ENCODE data around the gene CDC42EP5. TPM values are rescaled to one million over a fixed set of nuclear protein-coding genes. Genes with fewer than 3 reads are reported as not detected.
"Not testable (repeated sequence)": the region's sequence is repeated elsewhere in the genome, so short reads cannot be mapped to it uniquely, and the experiment has no call there.

Gene CDC42EP5
- total and polyA plus RNA-seq, 7 experiments from 2014 or later = not detected

GRCh38 chr19:54509200-54509940 is 36.3 kb upstream of the CDC42EP5 start:
- peaks cover 7 to 22% (median 21%) of the 10 kb centered on the region in 5 donors for H3K27me3 Mint-ChIP-seq
- DNase-seq; H3K9me3 Mint-ChIP-seq; H3K4me3 ChIP-seq (ENCODE audit: low read length); H3K36me3 Mint-ChIP-seq; H3K27me3 ChIP-seq (ENCODE audit: control insufficient read depth in 2 of 2, insufficient read depth in 2 of 2, low read length in 2 of 2); H3K4me3 Mint-ChIP-seq; H3K9me3 ChIP-seq (ENCODE audit: control insufficient read depth in 2 of 3, low read length in 3 of 3); H3K27ac ChIP-seq (ENCODE audit: low read depth, low read length); H3K36me3 ChIP-seq (ENCODE audit: control insufficient read depth in 2 of 3, insufficient read depth in 3 of 3, low read length in 3 of 3); POLR2A ChIA-PET; H3K27ac Mint-ChIP-seq: not testable (repeated sequence)
- intact Hi-C loops (cut with micrococcal nuclease) = loop anchor here (5.0 kb wide), 1 partner anchor 147 kb away; the partner anchor contains the start of gene LAIR1 (in 2 of the 2)
- peaks cover 0 to 15% of the 10 kb centered on the region in 2 donors for H3K4me1 ChIP-seq (ENCODE audit: control insufficient read depth in 2 of 2, insufficient read depth in 2 of 2, low read length in 2 of 2)
- peaks cover 0 to 27% (median 4%) of the 10 kb centered on the region in 7 donors for H3K4me1 Mint-ChIP-seq
- peak; percentile 77 for ATAC-seq
- CTCF ChIA-PET = interaction anchor here (0.6 kb wide), 1 partner anchor 28 kb away, joined by 4 read pairs; no protein-coding TSS in a partner anchor

GRCh38 chr19:54508487-54508886 is 35.4 kb upstream of the CDC42EP5 start:
- H3K4me3 Mint-ChIP-seq; POLR2A ChIA-PET; ATAC-seq; H3K9me3 ChIP-seq (ENCODE audit: control insufficient read depth in 2 of 3, low read length in 3 of 3); H3K9me3 Mint-ChIP-seq; DNase-seq; H3K36me3 Mint-ChIP-seq; H3K27ac Mint-ChIP-seq; H3K27me3 ChIP-seq (ENCODE audit: control insufficient read depth in 2 of 2, insufficient read depth in 2 of 2, low read length in 2 of 2); H3K27ac ChIP-seq (ENCODE audit: low read depth, low read length); H3K4me3 ChIP-seq (ENCODE audit: low read length); H3K36me3 ChIP-seq (ENCODE audit: control insufficient read depth in 2 of 3, insufficient read depth in 3 of 3, low read length in 3 of 3): not testable (repeated sequence)
- CTCF ChIA-PET = interaction anchor here (0.9 kb wide), 1 partner anchor 23 kb away, joined by 3 read pairs; no protein-coding TSS in a partner anchor
- intact Hi-C loops (cut with micrococcal nuclease) = loop anchor here (5.0 kb wide), 1 partner anchor 146 kb away; the partner anchor contains the start of gene LAIR1 (in 2 of the 2)
- Mint-ChIP-seq H3K4me1 (peaks cover 0 to 27% (median 4%) of the 10 kb centered on the region in 7 donors), H3K27me3 (peaks cover 7 to 22% (median 18%) of the 10 kb centered on the region in 5 donors)
- H3K4me1 ChIP-seq (ENCODE audit: control insufficient read depth in 2 of 2, insufficient read depth in 2 of 2, low read length in 2 of 2) = peaks cover 0 to 15% of the 10 kb centered on the region in 2 donors

- H3K4me1 ChIP-seq (ENCODE audit: control insufficient read depth in 2 of 2, insufficient read depth in 2 of 2, low read length in 2 of 2) = peaks cover 0 to 15% of the 10 kb centered on the region in 2 donors
These were observed 34.7 kb upstream of the CDC42EP5 start for GRCh38 chr19:54507824-54508223.

GRCh38 chr19:54507038-54507717 is 34.1 kb upstream of the CDC42EP5 start:
- ATAC-seq = peak; percentile 49
- DNase-seq; H3K9me3 Mint-ChIP-seq; CTCF ChIA-PET; H3K4me3 ChIP-seq (ENCODE audit: low read length); POLR2A ChIA-PET; H3K36me3 Mint-ChIP-seq; H3K9me3 ChIP-seq (ENCODE audit: control insufficient read depth in 2 of 3, low read length in 3 of 3); H3K27me3 ChIP-seq (ENCODE audit: control insufficient read depth in 2 of 2, insufficient read depth in 2 of 2, low read length in 2 of 2); H3K27ac ChIP-seq (ENCODE audit: low read depth, low read length); H3K36me3 ChIP-seq (ENCODE audit: control insufficient read depth in 2 of 3, insufficient read depth in 3 of 3, low read length in 3 of 3); H3K27ac Mint-ChIP-seq: not testable (repeated sequence)
- intact Hi-C loops (cut with micrococcal nuclease) = loop anchor here (5.0 kb wide), 1 partner anchor 145 kb away; the partner anchor contains the start of gene LAIR1 (in 2 of the 2)
- peaks cover 0 to 33% (median 8%) of the 10 kb centered on the region in 7 donors for H3K4me1 Mint-ChIP-seq
- peaks cover 0 to 15% of the 10 kb centered on the region in 2 donors for H3K4me1 ChIP-seq (ENCODE audit: control insufficient read depth in 2 of 2, insufficient read depth in 2 of 2, low read length in 2 of 2)
- H3K27me3 Mint-ChIP-seq = peaks cover 7 to 21% (median 10%) of the 10 kb centered on the region in 5 donors
- peak overlapping the region in 2 of 10 donors; percentile 12 to 51 for H3K4me3 Mint-ChIP-seq

More at GRCh38 chr19:54507824-54508223, 34.7 kb upstream of the CDC42EP5 start:
- no peak overlapping the region for H3K4me3 ChIP-seq (ENCODE audit: low read length)
- ChIA-PET POLR2A (no interaction called here), CTCF (interaction anchor here (0.6 to 0.9 kb wide), 2 partner anchors 22 to 27 kb away, joined by 3 to 4 read pairs; no protein-coding TSS in a partner anchor)
- peaks cover 0 to 2% (median 0%) of the 10 kb centered on the region in 11 donors for H3K9me3 Mint-ChIP-seq
- no peak overlapping the region for H3K27ac ChIP-seq (ENCODE audit: low read depth, low read length)
- peak overlapping the region in 3 of 9 donors; percentile 5 to 54 (median 30) for H3K27ac Mint-ChIP-seq
- H3K27me3 Mint-ChIP-seq = peaks cover 7 to 16% (median 11%) of the 10 kb centered on the region in 5 donors
- no peak overlapping the region for H3K4me3 Mint-ChIP-seq
- H3K36me3 Mint-ChIP-seq = peaks cover 0 to 4% (median 0%) of the 10 kb centered on the region in 5 donors
- ATAC-seq (no peak), DNase-seq (no peak)
- H3K27me3 ChIP-seq (ENCODE audit: control insufficient read depth in 2 of 2, insufficient read depth in 2 of 2, low read length in 2 of 2) = no peaks in the 10 kb centered on the region
- peaks cover 0 to 27% (median 4%) of the 10 kb centered on the region in 7 donors for H3K4me1 Mint-ChIP-seq
- H3K36me3 ChIP-seq (ENCODE audit: control insufficient read depth in 2 of 3, insufficient read depth in 3 of 3, low read length in 3 of 3) = no peaks in the 10 kb centered on the region
- intact Hi-C loops (cut with micrococcal nuclease) = loop anchor here (5.0 kb wide), 1 partner anchor 146 kb away; the partner anchor contains the start of gene LAIR1 (in 2 of the 2)
- no peaks in the 10 kb centered on the region for H3K9me3 ChIP-seq (ENCODE audit: control insufficient read depth in 2 of 3, low read length in 3 of 3)

GRCh38 chr19:54506079-54506478 is 33.0 kb upstream of the CDC42EP5 start:
- peaks cover 0 to 33% (median 8%) of the 10 kb centered on the region in 7 donors for H3K4me1 Mint-ChIP-seq
- no peak overlapping the region for H3K27ac ChIP-seq (ENCODE audit: low read depth, low read length)
- peak overlapping the region in 1 of 10 donors; percentile 6 for H3K4me3 Mint-ChIP-seq
- no peak for ATAC-seq
- no peak for DNase-seq
- peak overlapping the region in 1 of 9 donors; percentile 74 for H3K27ac Mint-ChIP-seq
- no peaks in the 10 kb centered on the region for H3K36me3 ChIP-seq (ENCODE audit: control insufficient read depth in 2 of 3, insufficient read depth in 3 of 3, low read length in 3 of 3)
- peaks cover 0 to 4% (median 0%) of the 10 kb centered on the region in 5 donors for H3K36me3 Mint-ChIP-seq
- H3K9me3 ChIP-seq (ENCODE audit: control insufficient read depth in 2 of 3, low read length in 3 of 3) = no peaks in the 10 kb centered on the region
- peaks cover 7 to 22% (median 9%) of the 10 kb centered on the region in 5 donors for H3K27me3 Mint-ChIP-seq
- H3K9me3 Mint-ChIP-seq = peaks cover 0 to 2% (median 0%) of the 10 kb centered on the region in 11 donors
- H3K27me3 ChIP-seq (ENCODE audit: control insufficient read depth in 2 of 2, insufficient read depth in 2 of 2, low read length in 2 of 2) = no peaks in the 10 kb centered on the region
- H3K4me3 ChIP-seq (ENCODE audit: low read length) = no peak overlapping the region
- H3K4me1 ChIP-seq (ENCODE audit: control insufficient read depth in 2 of 2, insufficient read depth in 2 of 2, low read length in 2 of 2) = peaks cover 0 to 15% of the 10 kb centered on the region in 2 donors
- POLR2A ChIA-PET = no interaction called here
- intact Hi-C loops (cut with micrococcal nuclease) = loop anchor here (5.0 kb wide), 1 partner anchor 144 kb away; the partner anchor contains the start of gene LAIR1 (in 2 of the 2)
- CTCF ChIA-PET = interaction anchor here (0.6 kb wide), 1 partner anchor 684 kb away, joined by 3 read pairs; no protein-coding TSS in a partner anchor

- H3K4me3 ChIP-seq (ENCODE audit: low read length); CTCF ChIA-PET: not testable (repeated sequence)
- intact Hi-C loops (cut with micrococcal nuclease) = loop anchor here (5.0 kb wide), 1 partner anchor 143 kb away; the partner anchor contains the start of gene LAIR1 (in 2 of the 2)
These were observed 32.4 kb upstream of the CDC42EP5 start for GRCh38 chr19:54505542-54505941.

More at GRCh38 chr19:54505542-54505941, 32.4 kb upstream of the CDC42EP5 start:
- ATAC-seq; H3K36me3 Mint-ChIP-seq; DNase-seq; H3K27ac ChIP-seq (ENCODE audit: low read depth, low read length); H3K9me3 Mint-ChIP-seq; H3K9me3 ChIP-seq (ENCODE audit: control insufficient read depth in 2 of 3, low read length in 3 of 3); H3K36me3 ChIP-seq (ENCODE audit: control insufficient read depth in 2 of 3, insufficient read depth in 3 of 3, low read length in 3 of 3); H3K27me3 ChIP-seq (ENCODE audit: control insufficient read depth in 2 of 2, insufficient read depth in 2 of 2, low read length in 2 of 2); POLR2A ChIA-PET: not testable (repeated sequence)
- peaks cover 9 to 22% (median 13%) of the 10 kb centered on the region in 5 donors for H3K27me3 Mint-ChIP-seq
- peak overlapping the region in 2 of 9 donors; percentile 17 to 74 for H3K27ac Mint-ChIP-seq
- peaks cover 0 to 33% (median 8%) of the 10 kb centered on the region in 7 donors for H3K4me1 Mint-ChIP-seq
- H3K4me1 ChIP-seq (ENCODE audit: control insufficient read depth in 2 of 2, insufficient read depth in 2 of 2, low read length in 2 of 2) = peaks cover 0 to 15% of the 10 kb centered on the region in 2 donors
- peak overlapping the region in 2 of 10 donors; percentile 30 to 50 for H3K4me3 Mint-ChIP-seq
